Measurements from ENCODE around the gene C6orf120.

The C6orf120 gene

GRCh38 chr6:169701954-169702839 lies at the start of gene C6orf120, which contains the start of gene WDR27:
Gene C6orf120 (plus strand): TSS chr6:169702126. CDS start chr6:169702460, 334 bp downstream.
Gene WDR27 (minus strand): TSS chr6:169702029. CDS start chr6:169689005, 13,024 bp downstream.
- Histone ChIP-seq H3K27me3 (ENCODE audit: control insufficient read depth in 1 of 2, insufficient read depth in 2 of 2, low read length in 2 of 2) (no peaks in the 10 kb centered on the region), H3K27ac (ENCODE audit: low read depth, low read length) (peak within 1 kb of the TSS; percentile 97), H3K9ac (ENCODE audit: low read depth in 1 of 2, low read length in 2 of 2) (peak within 1 kb of the TSS; percentile 84 to 89), H3K36me3 (ENCODE audit: control insufficient read depth in 1 of 2, insufficient read depth in 2 of 2, low read length in 2 of 2) (peaks cover 0 to 12% of the 10 kb centered on the region in 2 donors), H3K9me3 (ENCODE audit: control insufficient read depth in 1 of 2, low read length in 2 of 2) (no peaks in the 10 kb centered on the region), H3K4me3 (ENCODE audit: low read depth in 1 of 2, low read length in 2 of 2) (peak within 1 kb of the TSS; percentile 90 to 97), H3K4me1 (ENCODE audit: control insufficient read depth in 1 of 2, insufficient read depth in 2 of 2, low read length in 2 of 2) (peaks cover 29 to 44% of the 10 kb centered on the region in 2 donors)

GRCh38 chr6:169652896-169653295 lies 49.0 kb upstream of the C6orf120 start:
- Histone ChIP-seq H3K9me3 (ENCODE audit: control insufficient read depth in 1 of 2, low read length in 2 of 2) (no peaks in the 10 kb centered on the region), H3K4me1 (ENCODE audit: control insufficient read depth in 1 of 2, insufficient read depth in 2 of 2, low read length in 2 of 2) (peaks cover 3 to 7% of the 10 kb centered on the region in 2 donors), H3K4me3 (ENCODE audit: low read depth in 1 of 2, low read length in 2 of 2) (no peak overlapping the region), H3K27ac (ENCODE audit: low read depth, low read length) (no peak overlapping the region), H3K27me3 (ENCODE audit: control insufficient read depth in 1 of 2, insufficient read depth in 2 of 2, low read length in 2 of 2) (no peaks in the 10 kb centered on the region), H3K36me3 (ENCODE audit: control insufficient read depth in 1 of 2, insufficient read depth in 2 of 2, low read length in 2 of 2) (peaks cover 0 to 3% of the 10 kb centered on the region in 2 donors), H3K9ac (ENCODE audit: low read depth in 1 of 2, low read length in 2 of 2) (no peak overlapping the region)

GRCh38 chr6:169653691-169654090 lies 48.2 kb upstream of the C6orf120 start:
- Histone ChIP-seq H3K9ac (ENCODE audit: low read depth in 1 of 2, low read length in 2 of 2) (no peak overlapping the region), H3K27ac (ENCODE audit: low read depth, low read length) (no peak overlapping the region), H3K9me3 (ENCODE audit: control insufficient read depth in 1 of 2, low read length in 2 of 2) (no peaks in the 10 kb centered on the region), H3K4me3 (ENCODE audit: low read depth in 1 of 2, low read length in 2 of 2) (peak overlapping the region in 1 of 2 donors; percentile 82), H3K4me1 (ENCODE audit: control insufficient read depth in 1 of 2, insufficient read depth in 2 of 2, low read length in 2 of 2) (peaks cover 3 to 7% of the 10 kb centered on the region in 2 donors), H3K27me3 (ENCODE audit: control insufficient read depth in 1 of 2, insufficient read depth in 2 of 2, low read length in 2 of 2) (no peaks in the 10 kb centered on the region), H3K36me3 (ENCODE audit: control insufficient read depth in 1 of 2, insufficient read depth in 2 of 2, low read length in 2 of 2) (peaks cover 0 to 6% of the 10 kb centered on the region in 2 donors)

GRCh38 chr6:169654598-169655391 lies 47.1 kb upstream of the C6orf120 start:
- Histone ChIP-seq H3K4me1 (ENCODE audit: control insufficient read depth in 1 of 2, insufficient read depth in 2 of 2, low read length in 2 of 2) (peaks cover 3 to 7% of the 10 kb centered on the region in 2 donors), H3K4me3 (ENCODE audit: low read depth in 1 of 2, low read length in 2 of 2) (peak overlapping the region; percentile 79 to 82), H3K9ac (ENCODE audit: low read depth in 1 of 2, low read length in 2 of 2) (peak overlapping the region; percentile 64 to 84), H3K27me3 (ENCODE audit: control insufficient read depth in 1 of 2, insufficient read depth in 2 of 2, low read length in 2 of 2) (no peaks in the 10 kb centered on the region), H3K36me3 (ENCODE audit: control insufficient read depth in 1 of 2, insufficient read depth in 2 of 2, low read length in 2 of 2) (peaks cover 0 to 15% of the 10 kb centered on the region in 2 donors), H3K9me3 (ENCODE audit: control insufficient read depth in 1 of 2, low read length in 2 of 2) (no peaks in the 10 kb centered on the region), H3K27ac (ENCODE audit: low read depth, low read length) (peak overlapping the region; percentile 43)

- Histone ChIP-seq H3K27ac (ENCODE audit: low read depth, low read length) (no peak overlapping the region), H3K4me1 (ENCODE audit: control insufficient read depth in 1 of 2, insufficient read depth in 2 of 2, low read length in 2 of 2) (peaks cover 3 to 7% of the 10 kb centered on the region in 2 donors), H3K9ac (ENCODE audit: low read depth in 1 of 2, low read length in 2 of 2) (no peak overlapping the region), H3K36me3 (ENCODE audit: control insufficient read depth in 1 of 2, insufficient read depth in 2 of 2, low read length in 2 of 2) (peaks cover 3 to 16% of the 10 kb centered on the region in 2 donors), H3K27me3 (ENCODE audit: control insufficient read depth in 1 of 2, insufficient read depth in 2 of 2, low read length in 2 of 2) (no peaks in the 10 kb centered on the region), H3K4me3 (ENCODE audit: low read depth in 1 of 2, low read length in 2 of 2) (no peak overlapping the region), H3K9me3 (ENCODE audit: control insufficient read depth in 1 of 2, low read length in 2 of 2) (no peaks in the 10 kb centered on the region)
Observed at GRCh38 chr6:169656546-169657283, 45.2 kb upstream of the C6orf120 start.

- no peak overlapping the region for H3K9ac ChIP-seq (ENCODE audit: low read depth in 1 of 2, low read length in 2 of 2)
- no peak overlapping the region for H3K27ac ChIP-seq (ENCODE audit: low read depth, low read length)
- peaks cover 3 to 7% of the 10 kb centered on the region in 2 donors for H3K4me1 ChIP-seq (ENCODE audit: control insufficient read depth in 1 of 2, insufficient read depth in 2 of 2, low read length in 2 of 2)
- no peak overlapping the region for H3K4me3 ChIP-seq (ENCODE audit: low read depth in 1 of 2, low read length in 2 of 2)
- H3K36me3 ChIP-seq (ENCODE audit: control insufficient read depth in 1 of 2, insufficient read depth in 2 of 2, low read length in 2 of 2), result peaks cover 3 to 16% of the 10 kb centered on the region in 2 donors
- H3K27me3 ChIP-seq (ENCODE audit: control insufficient read depth in 1 of 2, insufficient read depth in 2 of 2, low read length in 2 of 2), result no peaks in the 10 kb centered on the region
- H3K9me3 ChIP-seq (ENCODE audit: control insufficient read depth in 1 of 2, low read length in 2 of 2), result no peaks in the 10 kb centered on the region
Observed at GRCh38 chr6:169657284-169657610, 44.7 kb upstream of the C6orf120 start.

- H3K9me3 ChIP-seq (ENCODE audit: control insufficient read depth in 1 of 2, low read length in 2 of 2), result no peaks in the 10 kb centered on the region
- no peak overlapping the region for H3K27ac ChIP-seq (ENCODE audit: low read depth, low read length)
- H3K4me3 ChIP-seq (ENCODE audit: low read depth in 1 of 2, low read length in 2 of 2), result no peak overlapping the region
- peaks cover 4 to 32% of the 10 kb centered on the region in 2 donors for H3K36me3 ChIP-seq (ENCODE audit: control insufficient read depth in 1 of 2, insufficient read depth in 2 of 2, low read length in 2 of 2)
- H3K9ac ChIP-seq (ENCODE audit: low read depth in 1 of 2, low read length in 2 of 2), result no peak overlapping the region
- H3K27me3 ChIP-seq (ENCODE audit: control insufficient read depth in 1 of 2, insufficient read depth in 2 of 2, low read length in 2 of 2), result no peaks in the 10 kb centered on the region
- H3K4me1 ChIP-seq (ENCODE audit: control insufficient read depth in 1 of 2, insufficient read depth in 2 of 2, low read length in 2 of 2), result peaks cover 3 to 6% of the 10 kb centered on the region in 2 donors
Observed at GRCh38 chr6:169659820-169660610, 41.9 kb upstream of the C6orf120 start.

GRCh38 chr6:169660751-169661390 lies 41.1 kb upstream of the C6orf120 start:
- Histone ChIP-seq H3K9ac (ENCODE audit: low read depth in 1 of 2, low read length in 2 of 2) (no peak overlapping the region), H3K9me3 (ENCODE audit: control insufficient read depth in 1 of 2, low read length in 2 of 2) (no peaks in the 10 kb centered on the region), H3K27me3 (ENCODE audit: control insufficient read depth in 1 of 2, insufficient read depth in 2 of 2, low read length in 2 of 2) (no peaks in the 10 kb centered on the region), H3K27ac (ENCODE audit: low read depth, low read length) (no peak overlapping the region), H3K36me3 (ENCODE audit: control insufficient read depth in 1 of 2, insufficient read depth in 2 of 2, low read length in 2 of 2) (peaks cover 11 to 38% of the 10 kb centered on the region in 2 donors), H3K4me3 (ENCODE audit: low read depth in 1 of 2, low read length in 2 of 2) (no peak overlapping the region), H3K4me1 (ENCODE audit: control insufficient read depth in 1 of 2, insufficient read depth in 2 of 2, low read length in 2 of 2) (no peaks in the 10 kb centered on the region)

- Histone ChIP-seq H3K27ac (ENCODE audit: low read depth, low read length) (no peak overlapping the region), H3K27me3 (ENCODE audit: control insufficient read depth in 1 of 2, insufficient read depth in 2 of 2, low read length in 2 of 2) (no peaks in the 10 kb centered on the region), H3K4me3 (ENCODE audit: low read depth in 1 of 2, low read length in 2 of 2) (no peak overlapping the region), H3K4me1 (ENCODE audit: control insufficient read depth in 1 of 2, insufficient read depth in 2 of 2, low read length in 2 of 2) (no peaks in the 10 kb centered on the region), H3K36me3 (ENCODE audit: control insufficient read depth in 1 of 2, insufficient read depth in 2 of 2, low read length in 2 of 2) (peaks cover 11 to 41% of the 10 kb centered on the region in 2 donors), H3K9ac (ENCODE audit: low read depth in 1 of 2, low read length in 2 of 2) (no peak overlapping the region), H3K9me3 (ENCODE audit: control insufficient read depth in 1 of 2, low read length in 2 of 2) (no peaks in the 10 kb centered on the region)
Observed at GRCh38 chr6:169661391-169661756, 40.6 kb upstream of the C6orf120 start.
